Fibroblast of peridontal ligament (primary cell): ENCODE data around the gene ZNF689.

ENCODE experiments used
- DNase-seq: peaks from one replicate; pipeline ENCODE4 v3.0.0-alpha.2; 2010; ENCODE audit errors: extremely low read depth

Gene ZNF689

DNA sequence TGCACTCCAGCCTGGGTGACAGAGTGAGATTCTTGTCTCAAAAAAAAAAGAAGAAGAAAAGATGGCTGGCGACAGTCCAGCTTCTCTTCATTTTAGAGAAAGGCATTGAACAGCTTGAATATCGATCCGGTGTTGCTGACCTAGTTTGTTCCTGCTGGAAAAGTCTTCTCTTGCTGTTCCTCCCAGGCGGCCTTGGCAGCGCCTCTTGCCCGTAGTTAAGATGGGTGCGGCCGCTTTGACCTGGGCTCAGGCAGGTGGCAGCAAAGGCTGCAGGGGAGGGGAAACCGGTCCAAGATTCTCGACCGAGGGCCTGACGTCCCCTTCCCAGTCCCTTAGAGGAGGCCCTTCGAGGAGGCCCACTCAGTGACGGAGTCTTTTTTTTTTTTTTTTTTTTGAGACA, 48.2 kb downstream of the ZNF689 start:
- DNase-seq, result no peak

DNA sequence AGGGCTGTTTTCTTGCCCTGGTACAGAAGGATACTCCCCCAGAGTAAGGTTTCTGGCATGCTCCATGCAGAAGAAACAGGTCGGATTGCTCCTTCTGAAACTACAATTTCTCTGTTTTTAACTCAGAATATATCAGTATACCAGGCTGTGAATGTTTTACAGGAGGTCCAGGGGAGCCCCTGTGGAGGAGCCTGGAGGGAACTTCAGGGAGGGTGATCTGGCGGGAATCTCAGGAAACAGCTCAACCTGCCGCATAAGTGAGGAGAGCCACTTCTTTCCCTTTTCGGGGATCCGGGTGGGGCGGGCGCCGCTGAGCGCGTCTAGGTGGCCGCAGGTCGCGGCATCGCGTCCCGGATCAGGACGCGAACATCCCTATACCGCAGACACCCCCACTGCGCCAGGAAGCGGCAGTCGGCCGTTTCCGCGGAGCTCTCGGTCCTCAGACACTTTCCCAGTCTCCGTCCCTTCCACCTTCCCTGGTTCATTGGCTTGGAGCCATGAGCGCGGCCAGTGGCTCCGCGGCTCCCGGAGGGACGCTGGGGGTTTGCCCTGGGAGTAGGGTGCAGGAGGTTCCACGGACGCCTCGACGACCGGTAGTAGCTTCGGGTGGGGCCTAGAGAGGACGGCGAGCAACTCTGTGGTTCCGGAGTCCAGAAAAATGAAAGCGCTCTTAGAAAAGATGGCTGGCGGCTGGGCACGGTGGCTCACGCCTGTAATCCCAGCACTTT, 48.9 kb downstream of the ZNF689 start:
- no peak for DNase-seq

DNA sequence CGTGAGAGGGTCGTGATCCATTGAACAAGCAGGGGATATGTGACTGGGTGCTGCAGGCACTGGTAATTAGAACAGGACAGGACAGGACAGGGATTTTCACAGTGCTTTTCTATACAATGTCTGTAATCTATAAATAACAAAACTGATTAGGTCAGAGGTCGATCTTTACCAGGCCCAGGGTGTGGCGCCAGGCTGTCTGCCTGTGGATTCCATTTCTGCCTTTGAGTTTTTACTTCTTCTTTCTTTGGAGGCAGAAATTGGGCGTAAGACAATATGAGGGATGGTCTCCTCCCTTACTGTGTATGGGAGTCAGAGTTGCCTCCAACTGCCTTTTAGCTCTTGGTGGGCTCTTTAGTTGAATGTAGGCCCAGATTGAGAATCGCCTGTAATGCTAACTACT, 50.5 kb downstream of the ZNF689 start:
- no peak for DNase-seq

DNA sequence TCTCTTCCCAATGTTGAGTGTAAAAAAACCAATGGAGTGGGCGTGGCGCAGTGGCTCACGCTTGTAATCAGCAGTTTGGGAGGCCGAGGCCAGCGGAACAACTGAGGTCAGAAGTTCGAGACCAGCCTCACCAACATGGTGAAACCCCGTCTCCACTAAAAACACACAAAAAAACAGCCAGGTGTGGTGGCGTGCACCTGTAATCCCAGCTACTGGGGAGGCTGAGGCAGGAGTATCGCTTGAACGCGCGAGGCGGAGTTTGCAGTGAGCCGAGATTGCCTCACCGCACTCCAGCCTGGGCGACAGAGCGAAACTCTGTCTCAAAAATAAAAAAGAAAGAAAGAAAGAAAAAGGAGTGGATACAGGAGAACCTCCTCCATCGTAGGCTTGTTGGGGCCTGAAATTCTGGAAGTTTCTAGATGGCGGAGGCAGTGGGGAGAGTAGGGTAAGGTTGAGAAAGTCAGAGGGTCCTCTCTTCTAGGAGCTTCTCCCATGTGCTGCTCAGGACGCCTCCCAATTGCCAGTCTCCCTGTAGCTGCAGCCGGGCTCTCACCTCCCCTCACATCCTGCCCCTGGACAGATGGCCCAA, 51.3 kb downstream of the ZNF689 start:
- DNase-seq, result no peak

DNA sequence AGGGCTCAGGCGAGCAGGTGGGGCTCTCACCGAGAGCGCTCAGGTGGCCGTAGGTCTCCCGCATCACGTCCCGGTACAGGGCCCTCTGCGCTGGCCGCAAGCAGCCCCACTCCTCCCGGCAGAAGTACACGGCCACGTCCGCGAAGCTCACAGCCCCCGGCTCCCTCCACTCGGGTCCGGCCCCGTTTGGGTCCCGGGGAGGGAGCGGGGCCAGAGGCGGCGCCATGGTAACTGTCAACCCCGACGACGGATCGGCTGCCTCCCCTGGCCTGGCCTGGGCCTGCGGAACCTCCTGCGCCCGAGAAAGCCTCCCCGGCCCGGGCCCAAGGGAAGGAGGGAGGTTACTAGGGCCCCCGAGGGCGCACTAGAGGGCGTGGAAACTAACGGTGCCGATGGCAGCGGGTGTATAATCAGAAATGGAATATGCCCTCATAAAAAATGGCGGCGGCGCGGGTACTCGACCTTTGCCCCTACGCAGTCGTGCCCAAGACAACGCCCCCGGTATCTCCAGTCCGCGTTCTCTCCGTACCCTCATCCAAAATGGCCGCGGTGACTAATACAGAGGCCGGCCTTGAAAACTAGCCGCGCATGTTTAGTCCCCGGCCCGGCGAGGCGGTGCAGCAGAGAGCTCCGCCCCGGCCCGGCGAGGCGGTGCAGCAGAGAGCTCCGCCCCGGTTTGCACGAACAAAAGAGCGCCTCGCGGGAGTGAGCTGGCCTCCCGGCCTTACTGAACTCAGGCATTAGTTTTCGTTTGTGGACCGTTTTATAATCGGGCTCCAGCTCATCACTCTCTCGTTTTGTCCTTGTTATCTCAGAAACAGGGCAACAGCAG, 52.0 kb downstream of the ZNF689 start, which contains the start of gene ZNF764:
Gene ZNF764 (minus strand): TSS at position 418 of the 832 bp plus-strand sequence. CDS start 192 bp downstream, at position 226.
- DNase-seq, result peak; percentile 98

DNA sequence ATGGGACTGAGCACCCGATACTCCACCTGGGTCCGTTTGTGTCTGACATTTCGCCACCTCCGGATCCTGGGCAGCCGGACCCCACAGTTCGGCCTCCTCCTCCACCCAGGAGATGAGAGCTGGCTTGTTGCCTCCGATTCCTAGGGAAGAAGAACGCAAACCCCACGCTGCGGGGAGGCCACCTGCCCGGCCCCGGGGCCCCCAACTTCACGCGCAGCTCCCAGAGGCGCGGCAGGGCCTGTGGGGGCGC, 52.6 kb downstream of the ZNF689 start:
- DNase-seq, result no peak

DNA sequence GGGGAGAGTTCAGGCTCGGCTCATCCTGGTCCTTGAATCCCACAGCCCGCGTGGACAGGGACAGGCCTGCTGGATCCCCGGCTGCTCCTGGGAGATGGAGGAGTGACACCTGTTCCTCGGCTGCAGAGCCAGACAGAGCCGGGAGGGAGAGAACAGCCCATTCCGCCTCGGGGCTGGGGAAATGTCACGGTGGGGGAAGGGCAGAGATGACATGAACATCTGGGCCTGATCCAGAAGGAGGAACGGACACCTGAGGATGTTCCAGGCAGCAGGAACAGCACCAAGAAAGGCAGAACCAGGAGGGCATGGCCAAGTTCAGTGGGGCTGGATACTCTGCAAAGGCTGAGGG, 54.1 kb downstream of the ZNF689 start:
- DNase-seq, result no peak

DNA sequence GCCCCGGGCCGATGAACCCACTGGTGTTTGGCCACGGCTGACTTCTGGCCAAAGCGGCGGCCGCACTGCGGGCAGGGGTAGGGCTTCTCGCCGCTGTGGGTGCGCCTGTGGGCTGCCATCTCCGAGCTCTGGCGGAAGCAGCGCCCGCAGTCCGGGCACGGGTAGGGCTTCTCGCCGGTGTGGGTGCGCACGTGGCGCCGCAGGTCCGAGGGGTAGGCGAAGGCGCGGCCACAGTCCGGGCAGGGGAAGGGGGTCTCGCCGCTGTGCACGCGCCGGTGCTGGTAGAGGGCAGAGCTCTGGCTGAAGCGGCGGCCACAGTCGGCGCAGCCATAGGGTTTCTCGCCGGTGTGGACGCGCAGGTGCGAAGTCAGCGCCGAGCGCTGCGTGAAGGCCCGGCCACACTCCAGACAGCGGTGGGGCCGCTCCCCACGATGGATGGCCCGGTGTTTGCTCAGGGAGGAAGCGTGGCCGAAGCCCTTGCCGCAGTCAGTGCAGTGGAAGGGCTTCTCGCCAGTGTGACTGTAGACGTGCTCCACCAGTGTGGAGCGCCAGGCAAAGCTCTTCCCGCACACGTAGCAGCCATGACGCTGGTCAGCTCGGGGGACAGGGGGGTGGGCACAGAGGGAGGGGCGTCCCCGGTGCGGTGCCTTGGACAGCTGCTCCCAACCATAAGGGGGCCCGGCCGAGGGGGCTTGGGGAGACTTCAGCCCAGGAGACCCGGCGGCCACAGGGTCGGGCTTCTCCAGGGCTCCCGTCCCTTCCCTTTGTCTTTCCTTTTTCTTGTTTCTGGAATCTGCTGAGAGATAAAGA, 54.7 kb downstream of the ZNF689 start:
- no peak for DNase-seq

DNA sequence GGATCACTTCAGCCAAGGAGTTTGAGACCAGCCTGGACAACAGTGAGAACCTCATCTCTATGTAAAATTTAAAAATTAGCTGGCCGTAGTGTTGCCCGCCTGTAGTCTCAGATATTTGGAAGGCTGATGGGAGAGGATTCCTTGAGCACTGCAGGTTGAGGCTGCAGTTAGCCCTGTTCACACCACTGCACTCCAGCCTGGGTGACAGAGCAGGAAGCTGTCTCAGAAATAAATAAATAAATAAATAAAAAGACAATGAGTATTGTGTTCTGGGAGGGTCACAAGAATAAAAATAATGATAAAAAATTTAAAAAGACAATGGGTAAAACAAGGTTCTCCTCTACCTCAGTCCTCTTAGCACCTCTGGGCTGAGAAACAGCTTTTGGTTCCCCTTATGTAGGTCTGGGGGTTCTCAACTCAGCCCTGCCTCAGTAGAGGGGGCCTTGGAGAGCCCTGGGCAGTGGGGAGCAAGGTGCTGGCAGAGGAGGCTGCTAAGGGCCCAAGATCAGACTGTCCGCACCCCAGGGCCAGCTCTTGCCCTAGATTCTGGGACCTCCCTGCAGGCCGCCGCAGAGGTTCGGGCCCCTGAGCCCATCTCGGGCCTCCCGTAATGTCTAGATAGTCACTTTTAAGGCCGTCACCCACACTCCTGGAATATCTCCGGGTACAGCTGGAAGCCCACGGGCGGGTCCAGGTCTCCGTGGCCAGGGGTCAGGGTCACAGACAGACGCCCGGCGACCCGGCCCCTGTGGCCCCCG, 55.5 kb downstream of the ZNF689 start:
- DNase-seq, result no peak

DNA sequence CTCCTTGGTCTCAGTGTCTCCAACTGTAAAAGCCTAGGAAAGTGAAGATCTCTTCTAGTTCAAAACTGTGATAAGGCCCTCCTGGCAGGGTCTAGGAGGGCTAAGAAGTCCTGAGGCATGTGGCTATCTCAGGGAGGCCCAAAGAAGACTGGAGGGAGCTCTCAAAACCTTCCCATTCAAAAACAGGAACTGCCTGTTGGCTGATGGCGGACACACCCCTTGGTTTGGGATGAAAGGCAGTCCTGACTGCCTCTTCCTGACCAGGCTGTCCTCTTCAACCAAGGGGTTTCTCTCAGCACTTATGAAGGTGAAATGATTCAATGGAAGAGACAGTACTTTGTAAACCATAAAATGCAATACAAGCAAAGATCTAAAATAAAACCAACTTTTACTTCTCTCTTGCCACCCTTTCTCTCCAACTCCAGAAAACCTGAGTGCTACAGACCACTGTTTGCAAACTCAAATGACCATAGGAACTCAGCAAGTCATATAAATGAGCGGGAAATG, 56.7 kb downstream of the ZNF689 start:
- DNase-seq, result no peak

DNA sequence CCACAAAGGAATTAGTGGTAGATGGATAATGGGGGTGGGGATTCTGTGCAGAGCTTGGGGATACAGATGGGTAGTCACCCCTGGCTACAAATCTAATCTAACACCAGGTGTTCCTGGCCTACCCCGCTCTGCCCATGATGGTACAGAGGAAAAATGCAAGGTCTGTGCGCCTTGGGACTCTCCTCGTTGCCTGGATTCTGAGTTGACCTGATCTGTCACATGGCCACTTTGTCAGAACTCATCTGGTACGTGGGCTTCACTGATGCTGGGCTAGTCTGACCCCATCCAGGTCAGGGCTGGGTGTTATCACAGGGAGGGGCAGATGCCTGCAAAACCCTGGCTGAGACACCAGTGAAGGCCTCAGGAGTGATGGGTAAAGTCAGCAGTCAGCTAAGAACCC, 57.2 kb downstream of the ZNF689 start:
- DNase-seq, result no peak
